HCT116 (cell line): ENCODE data around the gene USP47. TPM values are rescaled to one million over a fixed set of nuclear protein-coding genes. Genes with fewer than 3 reads are reported as not detected.

Experiments used
- ATAC-seq: fragments of 200-7000 bp; cut with Tn5 transposase; 2 replicates; pipeline ENCODE4 v1.9.1; 2020; ENCODE audit warnings: mild to moderate bottlenecking, moderate library complexity
- BruUV-seq: library from RNA; stranded (reverse); fragments of 400-500 nt; replicated peaks from 2 replicates; lab custom pipeline; 2021; lab: Mats Ljungman, UMichigan
- CTCF ChIA-PET: fragments of 300-600 bp; sonication (Branson Sonifier 250); formaldehyde crosslinking; loops from one replicate; lab custom pipeline; 2021; ENCODE audit warnings: antibody characterized with exemption; lab: Charles Lee
- POLR2A ChIA-PET: fragments of 300-600, 350-600 bp; sonication (Branson Sonifier 250); formaldehyde crosslinking; loops from one replicate; lab custom pipeline; 2021; ENCODE audit warnings: antibody characterized with exemption; lab: Charles Lee
- RAD21 ChIA-PET, 2 experiments: fragments of 300-600 bp; sonication (Branson Sonifier 250); formaldehyde crosslinking; loops; one replicate each; lab custom pipeline; 2023; ENCODE audit warnings: low total read pairs in 2 of 2; ENCODE audit not compliant: uncharacterized antibody in 2 of 2, unreplicated experiment in 2 of 2, low non-redundant PET in 1 of 2; lab: Charles Lee
- DNase-seq: peaks from one replicate; pipeline ENCODE4 v3.0.0-alpha.2; 2010; ENCODE audit warnings: low read depth, low spot score
- H2AFZ ChIP-seq: fragments of 200-600 bp; shearing (Covaris generic), sonication (generic); 2 replicates; pipeline ENCODE4 v1.6.1; 2017; ENCODE audit warnings: low read depth, mixed run types, mixed read lengths, antibody characterized with exemption, low read length; ENCODE audit not compliant: poor library complexity, severe bottlenecking
- H3K27ac ChIP-seq: 2 replicates; pipeline ENCODE4 v1.5.1; 2012; ENCODE audit warnings: low read depth, low read length
- H3K27me3 ChIP-seq: fragments of 200-600 bp; sonication (generic); 2 replicates; pipeline ENCODE4 v1.6.1; 2016; ENCODE audit warnings: mixed run types, low read length, mixed read lengths; ENCODE audit not compliant: insufficient read depth
- H3K36me3 ChIP-seq, 2 experiments: fragments of 200-500 bp in 1 of 2; fragments of 200-600 bp in 1 of 2; sonication (Bioruptor generic) in 1 of 2; sonication (generic) in 1 of 2; 2 replicates each; pipeline versions ENCODE4 v1.5.1 to v1.6.1; 2014 to 2016; ENCODE audit warnings: low read length in 2 of 2, inconsistent platforms in 1 of 2, mixed read lengths in 1 of 2, mixed run types in 1 of 2; ENCODE audit not compliant: insufficient read depth in 2 of 2, control insufficient read depth in 1 of 2
- H3K4me1 ChIP-seq, 2 experiments: fragments of 200-600 bp in 1 of 2; sonication (generic) in 1 of 2; 2 replicates each; pipeline versions ENCODE4 v1.5.1 to v1.6.1; 2012 to 2017; ENCODE audit warnings: low read length in 2 of 2, inconsistent platforms in 1 of 2, mild to moderate bottlenecking in 1 of 2, mixed read lengths in 1 of 2, mixed run types in 1 of 2, moderate library complexity in 1 of 2; ENCODE audit not compliant: insufficient read depth in 2 of 2, control insufficient read depth in 1 of 2
- H3K4me2 ChIP-seq: fragments of 200-600 bp; sonication (generic); 2 replicates; pipeline ENCODE4 v1.6.1; 2017; ENCODE audit warnings: mixed run types, low read length, mixed read lengths
- H3K4me3 ChIP-seq, 2 experiments: fragments of 200-600 bp in 1 of 2; sonication (generic) in 1 of 2; replicated peaks in 1 of 2; 2 replicates each; pipeline ENCODE4 v1.5.1; 2011 to 2016; ENCODE audit warnings: low read length in 2 of 2, control low read depth in 1 of 2, low read depth in 1 of 2, mild to moderate bottlenecking in 1 of 2, mixed read lengths in 1 of 2, mixed run types in 1 of 2
- H3K79me2 ChIP-seq: fragments of 200-600 bp; sonication (generic); 2 replicates; pipeline ENCODE4 v1.6.1; 2017; ENCODE audit warnings: mild to moderate bottlenecking, mixed run types, low read length, moderate library complexity, mixed read lengths; ENCODE audit not compliant: insufficient read depth
- H3K9ac ChIP-seq: fragments of 200-600 bp; sonication (generic); 2 replicates; pipeline ENCODE4 v1.6.1; 2016; ENCODE audit warnings: low read length, mixed read lengths
- H3K9me2 ChIP-seq: fragments of 200-600 bp; sonication (generic), shearing (Covaris generic); 2 replicates; pipeline ENCODE4 v1.6.1; 2017; ENCODE audit warnings: mixed run types, mild to moderate bottlenecking, moderate library complexity; ENCODE audit not compliant: insufficient read depth
- H3K9me3 ChIP-seq, 2 experiments: fragments of 200-500 bp in 1 of 2; fragments of 200-600 bp in 1 of 2; sonication (Bioruptor generic) in 1 of 2; sonication (generic) in 1 of 2; 2 replicates each; pipeline ENCODE4 v1.6.1; 2014 to 2017; ENCODE audit warnings: low read length in 2 of 2, mixed read lengths in 2 of 2, inconsistent platforms in 1 of 2, low read depth in 1 of 2, mild to moderate bottlenecking in 1 of 2, mixed run types in 1 of 2, moderate library complexity in 1 of 2; ENCODE audit not compliant: control insufficient read depth in 1 of 2, insufficient read depth in 1 of 2
- H4K20me1 ChIP-seq: fragments of 200-600 bp; sonication (generic), shearing (Covaris generic); 2 replicates; pipeline ENCODE4 v1.6.1; 2017; ENCODE audit warnings: mixed run types, mild to moderate bottlenecking, moderate library complexity; ENCODE audit not compliant: insufficient read depth
- CBX3 ChIP-seq: IDR thresholded peaks from 2 replicates; pipeline ENCODE4 v1.6.1; 2012; ENCODE audit warnings: low read depth
- CEBPB ChIP-seq: IDR thresholded peaks from 2 replicates; pipeline ENCODE4 v1.6.1; 2012; ENCODE audit warnings: low read depth
- ELF1 ChIP-seq: IDR thresholded peaks from 2 replicates; pipeline ENCODE4 v1.6.1; 2012; ENCODE audit warnings: low read depth, borderline replicate concordance
- JUND ChIP-seq: IDR thresholded peaks from 2 replicates; pipeline ENCODE4 v1.6.1; 2012
- POLR2A ChIP-seq: IDR thresholded peaks from 2 replicates; pipeline ENCODE4 v1.7.0; 2011; ENCODE audit warnings: borderline replicate concordance; ENCODE audit not compliant: insufficient read depth, insufficient read length; ENCODE audit errors: extremely low read depth
- POLR2AphosphoS5 ChIP-seq: IDR thresholded peaks from 2 replicates; pipeline ENCODE4 v1.6.1; 2011; ENCODE audit warnings: mild to moderate bottlenecking, low read depth, low read length, moderate library complexity
- SP1 ChIP-seq: IDR thresholded peaks from 2 replicates; pipeline ENCODE4 v1.6.1; 2012; ENCODE audit warnings: low read depth
- SRF ChIP-seq: IDR thresholded peaks from 2 replicates; pipeline ENCODE4 v1.6.1; 2012; ENCODE audit warnings: low read depth
- TCF7L2 ChIP-seq: IDR thresholded peaks from 2 replicates; pipeline ENCODE4 v1.7.0; 2011; ENCODE audit warnings: borderline replicate concordance, inconsistent platforms; ENCODE audit not compliant: insufficient read depth, insufficient read length; ENCODE audit errors: extremely low read depth
- ZNF274 ChIP-seq: fragments of 200-500 bp; sonication (Bioruptor generic); IDR thresholded peaks from 2 replicates; pipeline ENCODE4 v1.6.1; 2014; ENCODE audit warnings: mild to moderate bottlenecking, low read depth, low read length, inconsistent platforms
- intact Hi-C: fragments of 100-400 bp; cut with micrococcal nuclease; formaldehyde crosslinking; loops from 2 replicates; pipeline ENCODE4 v1.10.0; 2022
- total RNA-seq: library from RNA; stranded (reverse); gene quantifications from one replicate; pipeline ENCODE4 v1.2.1, GENCODE V29; 2021; ENCODE audit not compliant: unreplicated experiment
- TF ChIP-seq, protein P1 (sequence below): IDR thresholded peaks from 2 replicates; pipeline ENCODE4 v1.6.1; 2012; ENCODE audit warnings: low read depth
- TF ChIP-seq, protein P2 (sequence below): IDR thresholded peaks from 2 replicates; pipeline ENCODE4 v1.6.1; 2011; ENCODE audit warnings: mild to moderate bottlenecking, low read length, moderate library complexity; ENCODE audit not compliant: insufficient replicate concordance; ENCODE audit errors: extremely low read depth
- TF ChIP-seq, protein P3 (sequence below): IDR thresholded peaks from 2 replicates; pipeline ENCODE4 v1.6.1; 2012
- TF ChIP-seq, protein P4 (sequence below), 3 experiments: fragments of 200-600 bp in 1 of 3; sonication (generic) in 1 of 3; IDR thresholded peaks in 2 of 3; conservative IDR thresholded peaks in 1 of 3; 2 replicates each; pipeline ENCODE4 v1.5.1; 2012 to 2017; ENCODE audit warnings: low read depth in 2 of 3, low read length in 2 of 3, antibody characterized with exemption in 1 of 3, borderline replicate concordance in 1 of 3, control low read depth in 1 of 3, mild to moderate bottlenecking in 1 of 3, mixed read lengths in 1 of 3, mixed run types in 1 of 3, moderate library complexity in 1 of 3; ENCODE audit not compliant: insufficient read depth in 1 of 3
- TF ChIP-seq, protein P5 (sequence below): IDR thresholded peaks from 2 replicates; pipeline ENCODE4 v1.6.1; 2012

USP47 gene
- total RNA-seq, 1 experiment from 2014 or later, result 18.9 TPM

DNA sequence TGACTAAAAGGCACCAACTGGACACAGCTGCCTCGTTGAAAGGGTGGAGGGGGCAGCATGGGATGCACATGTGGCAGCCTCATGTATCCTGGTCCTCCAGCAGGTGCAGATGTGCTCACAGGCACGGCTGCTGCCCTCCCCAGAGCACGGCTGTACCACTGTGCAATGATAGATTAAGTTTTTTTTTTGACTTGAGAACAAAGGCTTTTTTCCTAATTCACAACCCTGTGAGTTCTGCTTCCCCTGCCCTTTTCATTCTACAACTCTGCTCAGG is 155.2 kb downstream of the USP47 start:
- H3K4me1 ChIP-seq, result peaks cover 15 to 45% of the 10 kb centered on the region in 2 experiments
- H3K9ac ChIP-seq, result no peak overlapping the region

More for the DNA sequence above, 155.2 kb downstream of the USP47 start:
- H3K27me3 ChIP-seq, result no peaks in the 10 kb centered on the region
- no peak overlapping the region for H3K4me3 ChIP-seq
- H3K27ac ChIP-seq, result no peak overlapping the region
- RAD21 ChIA-PET, result no interaction called here
- ATAC-seq (no peak), DNase-seq (no peak)
- TF ChIP-seq POLR2A, result no peak
- TF ChIP-seq, protein P1, sequence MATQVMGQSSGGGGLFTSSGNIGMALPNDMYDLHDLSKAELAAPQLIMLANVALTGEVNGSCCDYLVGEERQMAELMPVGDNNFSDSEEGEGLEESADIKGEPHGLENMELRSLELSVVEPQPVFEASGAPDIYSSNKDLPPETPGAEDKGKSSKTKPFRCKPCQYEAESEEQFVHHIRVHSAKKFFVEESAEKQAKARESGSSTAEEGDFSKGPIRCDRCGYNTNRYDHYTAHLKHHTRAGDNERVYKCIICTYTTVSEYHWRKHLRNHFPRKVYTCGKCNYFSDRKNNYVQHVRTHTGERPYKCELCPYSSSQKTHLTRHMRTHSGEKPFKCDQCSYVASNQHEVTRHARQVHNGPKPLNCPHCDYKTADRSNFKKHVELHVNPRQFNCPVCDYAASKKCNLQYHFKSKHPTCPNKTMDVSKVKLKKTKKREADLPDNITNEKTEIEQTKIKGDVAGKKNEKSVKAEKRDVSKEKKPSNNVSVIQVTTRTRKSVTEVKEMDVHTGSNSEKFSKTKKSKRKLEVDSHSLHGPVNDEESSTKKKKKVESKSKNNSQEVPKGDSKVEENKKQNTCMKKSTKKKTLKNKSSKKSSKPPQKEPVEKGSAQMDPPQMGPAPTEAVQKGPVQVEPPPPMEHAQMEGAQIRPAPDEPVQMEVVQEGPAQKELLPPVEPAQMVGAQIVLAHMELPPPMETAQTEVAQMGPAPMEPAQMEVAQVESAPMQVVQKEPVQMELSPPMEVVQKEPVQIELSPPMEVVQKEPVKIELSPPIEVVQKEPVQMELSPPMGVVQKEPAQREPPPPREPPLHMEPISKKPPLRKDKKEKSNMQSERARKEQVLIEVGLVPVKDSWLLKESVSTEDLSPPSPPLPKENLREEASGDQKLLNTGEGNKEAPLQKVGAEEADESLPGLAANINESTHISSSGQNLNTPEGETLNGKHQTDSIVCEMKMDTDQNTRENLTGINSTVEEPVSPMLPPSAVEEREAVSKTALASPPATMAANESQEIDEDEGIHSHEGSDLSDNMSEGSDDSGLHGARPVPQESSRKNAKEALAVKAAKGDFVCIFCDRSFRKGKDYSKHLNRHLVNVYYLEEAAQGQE, result no peak
- TF ChIP-seq, protein P2, sequence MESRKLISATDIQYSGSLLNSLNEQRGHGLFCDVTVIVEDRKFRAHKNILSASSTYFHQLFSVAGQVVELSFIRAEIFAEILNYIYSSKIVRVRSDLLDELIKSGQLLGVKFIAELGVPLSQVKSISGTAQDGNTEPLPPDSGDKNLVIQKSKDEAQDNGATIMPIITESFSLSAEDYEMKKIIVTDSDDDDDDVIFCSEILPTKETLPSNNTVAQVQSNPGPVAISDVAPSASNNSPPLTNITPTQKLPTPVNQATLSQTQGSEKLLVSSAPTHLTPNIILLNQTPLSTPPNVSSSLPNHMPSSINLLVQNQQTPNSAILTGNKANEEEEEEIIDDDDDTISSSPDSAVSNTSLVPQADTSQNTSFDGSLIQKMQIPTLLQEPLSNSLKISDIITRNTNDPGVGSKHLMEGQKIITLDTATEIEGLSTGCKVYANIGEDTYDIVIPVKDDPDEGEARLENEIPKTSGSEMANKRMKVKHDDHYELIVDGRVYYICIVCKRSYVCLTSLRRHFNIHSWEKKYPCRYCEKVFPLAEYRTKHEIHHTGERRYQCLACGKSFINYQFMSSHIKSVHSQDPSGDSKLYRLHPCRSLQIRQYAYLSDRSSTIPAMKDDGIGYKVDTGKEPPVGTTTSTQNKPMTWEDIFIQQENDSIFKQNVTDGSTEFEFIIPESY, result no peak
- TF ChIP-seq ELF1, result no peak
- TF ChIP-seq JUND, result no peak
- TF ChIP-seq, protein P3, sequence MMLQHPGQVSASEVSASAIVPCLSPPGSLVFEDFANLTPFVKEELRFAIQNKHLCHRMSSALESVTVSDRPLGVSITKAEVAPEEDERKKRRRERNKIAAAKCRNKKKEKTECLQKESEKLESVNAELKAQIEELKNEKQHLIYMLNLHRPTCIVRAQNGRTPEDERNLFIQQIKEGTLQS, result no peak
- no peak for TF ChIP-seq CEBPB
- no peak for TF ChIP-seq POLR2AphosphoS5
- no peak for TF ChIP-seq ZNF274
- TF ChIP-seq, protein P4, sequence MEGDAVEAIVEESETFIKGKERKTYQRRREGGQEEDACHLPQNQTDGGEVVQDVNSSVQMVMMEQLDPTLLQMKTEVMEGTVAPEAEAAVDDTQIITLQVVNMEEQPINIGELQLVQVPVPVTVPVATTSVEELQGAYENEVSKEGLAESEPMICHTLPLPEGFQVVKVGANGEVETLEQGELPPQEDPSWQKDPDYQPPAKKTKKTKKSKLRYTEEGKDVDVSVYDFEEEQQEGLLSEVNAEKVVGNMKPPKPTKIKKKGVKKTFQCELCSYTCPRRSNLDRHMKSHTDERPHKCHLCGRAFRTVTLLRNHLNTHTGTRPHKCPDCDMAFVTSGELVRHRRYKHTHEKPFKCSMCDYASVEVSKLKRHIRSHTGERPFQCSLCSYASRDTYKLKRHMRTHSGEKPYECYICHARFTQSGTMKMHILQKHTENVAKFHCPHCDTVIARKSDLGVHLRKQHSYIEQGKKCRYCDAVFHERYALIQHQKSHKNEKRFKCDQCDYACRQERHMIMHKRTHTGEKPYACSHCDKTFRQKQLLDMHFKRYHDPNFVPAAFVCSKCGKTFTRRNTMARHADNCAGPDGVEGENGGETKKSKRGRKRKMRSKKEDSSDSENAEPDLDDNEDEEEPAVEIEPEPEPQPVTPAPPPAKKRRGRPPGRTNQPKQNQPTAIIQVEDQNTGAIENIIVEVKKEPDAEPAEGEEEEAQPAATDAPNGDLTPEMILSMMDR (IDR thresholded peaks at IDR 0.05 in 2 of 3, conservative IDR thresholded peaks at IDR 0.05 in 1 of 3; ENCODE audit: borderline replicate concordance in 1 of 3, insufficient read depth in 1 of 3, low read depth in 2 of 3, low read length in 2 of 3), result no peak
- TF ChIP-seq CBX3, result no peak
- TF ChIP-seq SP1, result no peak
- TF ChIP-seq, protein P5, sequence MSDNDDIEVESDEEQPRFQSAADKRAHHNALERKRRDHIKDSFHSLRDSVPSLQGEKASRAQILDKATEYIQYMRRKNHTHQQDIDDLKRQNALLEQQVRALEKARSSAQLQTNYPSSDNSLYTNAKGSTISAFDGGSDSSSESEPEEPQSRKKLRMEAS, result no peak
- no peak for TF ChIP-seq SRF
- TF ChIP-seq TCF7L2, result no peak
- no peaks in the 10 kb centered on the region for H3K9me2 ChIP-seq
- no peaks in the 10 kb centered on the region for H3K36me3 ChIP-seq
- POLR2A ChIA-PET, result no interaction called here
- H2AFZ ChIP-seq, result no peak overlapping the region
- H3K79me2 ChIP-seq, result no peaks in the 10 kb centered on the region
- no peak overlapping the region for H3K4me2 ChIP-seq
- no peaks in the 10 kb centered on the region for H4K20me1 ChIP-seq
- no TSS peak for BruUV-seq
- CTCF ChIA-PET, result no interaction called here
- no peaks in the 10 kb centered on the region for H3K9me3 ChIP-seq
- intact Hi-C loops, result no loop called here
